SK-N-SH treated with all-trans-retinoic acid at 6 μM for 48 hours (cell line): ENCODE results near the gene LARGE1.

Experiments used
- ISL1 ChIP-seq: fragments of 250-450 bp; sonication (Bioruptor Pico); IDR thresholded peaks from 2 replicates; pipeline ENCODE4 v2.1.2; 2022; ENCODE audit warnings: mild to moderate bottlenecking, moderate library complexity
- POU6F1 ChIP-seq: fragments of 250-450 bp; sonication (Bioruptor Pico); IDR thresholded peaks from 2 replicates; pipeline ENCODE4 v1.8.0; 2021; ENCODE audit warnings: low read depth, mild to moderate bottlenecking, moderate library complexity, borderline replicate concordance
- ZFP30 ChIP-seq: fragments of 450-650 bp; formaldehyde crosslinking; IDR thresholded peaks from 2 replicates; pipeline ENCODE4 v1.5.0; 2022; ENCODE audit warnings: mild to moderate bottlenecking, moderate library complexity

GRCh38 chr22:33687464-33687863 lies 232.8 kb downstream of the LARGE1 start:
- TF ChIP-seq ISL1 (CRISPR knock-in tag), result no peak
- no peak for TF ChIP-seq POU6F1 (CRISPR knock-in tag)
- TF ChIP-seq ZFP30 (CRISPR knock-in tag), result no peak
